SK-N-SH treated with all-trans-retinoic acid at 6 μM for 48 hours (cell line): ENCODE results near the gene ST3GAL6.

Experiments
- ARNTL ChIP-seq: fragments of 450-650 bp; formaldehyde crosslinking; IDR thresholded peaks from 2 replicates; pipeline ENCODE4 v1.5.0; 2020; ENCODE audit warnings: low read depth, mild to moderate bottlenecking, moderate library complexity, borderline replicate concordance
- PPARA ChIP-seq: fragments of 250-450 bp; sonication (Bioruptor Pico); IDR thresholded peaks from 2 replicates; pipeline ENCODE4 v1.5.0; 2020; ENCODE audit warnings: mild to moderate bottlenecking, borderline replicate concordance
- RARB ChIP-seq: fragments of 250-450 bp; sonication (Bioruptor Pico); IDR thresholded peaks from 2 replicates; pipeline ENCODE4 v1.8.0; 2021; ENCODE audit warnings: mild to moderate bottlenecking, moderate library complexity
- SNAI2 ChIP-seq: fragments of 250-450 bp; sonication (Bioruptor Pico); IDR thresholded peaks from 2 replicates; pipeline ENCODE4 v1.5.0; 2020; ENCODE audit warnings: mild to moderate bottlenecking, moderate library complexity
- ZNF70 ChIP-seq: fragments of 450-650 bp; formaldehyde crosslinking; IDR thresholded peaks from 2 replicates; pipeline ENCODE4 v1.5.0; 2020; ENCODE audit warnings: mild to moderate bottlenecking, moderate library complexity
- TF ChIP-seq, protein P1 (sequence below): fragments of 250-450 bp; sonication (Bioruptor Pico); IDR thresholded peaks from 2 replicates; pipeline ENCODE4 v1.8.0; 2020; ENCODE audit warnings: mild to moderate bottlenecking, moderate library complexity, borderline replicate concordance
- TF ChIP-seq, protein P2 (sequence below): fragments of 250-450 bp; sonication (Bioruptor Pico); IDR thresholded peaks from 2 replicates; pipeline ENCODE4 v1.5.1; 2020; ENCODE audit warnings: low read depth, mild to moderate bottlenecking, moderate library complexity
- TF ChIP-seq, protein P3 (sequence below): fragments of 250-450 bp; sonication (Bioruptor Pico); IDR thresholded peaks from 2 replicates; pipeline ENCODE4 v1.5.0; 2020; ENCODE audit warnings: mild to moderate bottlenecking, moderate library complexity

DNA sequence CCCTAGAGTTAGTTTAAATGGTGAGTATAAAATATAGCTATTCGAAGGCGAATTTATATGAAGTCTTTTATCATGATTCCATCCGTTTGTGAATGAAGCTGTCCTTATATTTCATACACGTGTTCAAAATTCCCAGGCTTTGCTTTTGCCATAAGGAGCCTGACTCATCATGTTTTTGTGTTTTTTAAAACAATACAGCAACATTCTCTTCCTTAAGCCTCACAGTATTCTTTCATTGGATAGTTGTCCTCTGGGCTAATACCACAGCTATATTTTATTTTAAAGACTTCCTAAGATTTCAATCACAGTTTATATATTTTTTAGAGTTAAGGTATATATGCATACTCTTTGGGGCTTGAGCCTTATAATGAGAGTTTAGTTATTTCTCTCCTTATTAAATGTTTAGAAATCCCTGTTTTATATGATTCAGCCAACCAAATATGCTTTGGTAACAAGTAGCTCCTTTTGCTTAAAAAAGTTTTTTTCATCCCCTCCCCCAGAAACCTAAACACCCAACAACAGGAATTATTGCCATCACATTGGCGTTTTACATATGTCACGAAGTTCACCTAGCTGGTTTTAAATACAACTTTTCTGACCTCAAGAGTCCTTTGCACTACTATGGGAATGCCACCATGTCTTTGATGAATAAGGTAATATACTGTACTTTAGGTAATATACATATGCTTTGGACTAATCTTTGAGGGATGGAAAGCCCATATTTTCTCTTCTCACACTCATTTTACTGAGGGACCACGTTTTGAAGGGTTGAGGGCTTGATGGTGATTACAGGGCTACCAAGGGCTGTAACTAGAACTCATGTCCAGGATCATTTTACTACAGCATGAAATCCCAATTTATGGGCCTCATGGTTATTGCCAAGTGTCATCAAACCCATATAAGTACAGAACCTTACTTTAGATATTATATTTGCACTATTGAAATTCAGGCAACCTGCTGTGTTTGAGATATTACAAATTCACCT is 28.5 kb downstream of the ST3GAL6 start:
- TF ChIP-seq ARNTL (CRISPR knock-in tag) (no peak), RARB (CRISPR knock-in tag) (no peak), SNAI2 (CRISPR knock-in tag) (no peak), ZNF70 (CRISPR knock-in tag) (no peak), PPARA (CRISPR knock-in tag) (no peak)
- TF ChIP-seq, protein P1, sequence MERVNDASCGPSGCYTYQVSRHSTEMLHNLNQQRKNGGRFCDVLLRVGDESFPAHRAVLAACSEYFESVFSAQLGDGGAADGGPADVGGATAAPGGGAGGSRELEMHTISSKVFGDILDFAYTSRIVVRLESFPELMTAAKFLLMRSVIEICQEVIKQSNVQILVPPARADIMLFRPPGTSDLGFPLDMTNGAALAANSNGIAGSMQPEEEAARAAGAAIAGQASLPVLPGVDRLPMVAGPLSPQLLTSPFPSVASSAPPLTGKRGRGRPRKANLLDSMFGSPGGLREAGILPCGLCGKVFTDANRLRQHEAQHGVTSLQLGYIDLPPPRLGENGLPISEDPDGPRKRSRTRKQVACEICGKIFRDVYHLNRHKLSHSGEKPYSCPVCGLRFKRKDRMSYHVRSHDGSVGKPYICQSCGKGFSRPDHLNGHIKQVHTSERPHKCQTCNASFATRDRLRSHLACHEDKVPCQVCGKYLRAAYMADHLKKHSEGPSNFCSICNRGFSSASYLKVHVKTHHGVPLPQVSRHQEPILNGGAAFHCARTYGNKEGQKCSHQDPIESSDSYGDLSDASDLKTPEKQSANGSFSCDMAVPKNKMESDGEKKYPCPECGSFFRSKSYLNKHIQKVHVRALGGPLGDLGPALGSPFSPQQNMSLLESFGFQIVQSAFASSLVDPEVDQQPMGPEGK (CRISPR knock-in tag): no peak
- TF ChIP-seq, protein P2, sequence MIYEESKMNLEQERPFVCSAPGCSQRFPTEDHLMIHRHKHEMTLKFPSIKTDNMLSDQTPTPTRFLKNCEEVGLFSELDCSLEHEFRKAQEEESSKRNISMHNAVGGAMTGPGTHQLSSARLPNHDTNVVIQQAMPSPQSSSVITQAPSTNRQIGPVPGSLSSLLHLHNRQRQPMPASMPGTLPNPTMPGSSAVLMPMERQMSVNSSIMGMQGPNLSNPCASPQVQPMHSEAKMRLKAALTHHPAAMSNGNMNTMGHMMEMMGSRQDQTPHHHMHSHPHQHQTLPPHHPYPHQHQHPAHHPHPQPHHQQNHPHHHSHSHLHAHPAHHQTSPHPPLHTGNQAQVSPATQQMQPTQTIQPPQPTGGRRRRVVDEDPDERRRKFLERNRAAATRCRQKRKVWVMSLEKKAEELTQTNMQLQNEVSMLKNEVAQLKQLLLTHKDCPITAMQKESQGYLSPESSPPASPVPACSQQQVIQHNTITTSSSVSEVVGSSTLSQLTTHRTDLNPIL (CRISPR knock-in tag): no peak
- TF ChIP-seq, protein P3, sequence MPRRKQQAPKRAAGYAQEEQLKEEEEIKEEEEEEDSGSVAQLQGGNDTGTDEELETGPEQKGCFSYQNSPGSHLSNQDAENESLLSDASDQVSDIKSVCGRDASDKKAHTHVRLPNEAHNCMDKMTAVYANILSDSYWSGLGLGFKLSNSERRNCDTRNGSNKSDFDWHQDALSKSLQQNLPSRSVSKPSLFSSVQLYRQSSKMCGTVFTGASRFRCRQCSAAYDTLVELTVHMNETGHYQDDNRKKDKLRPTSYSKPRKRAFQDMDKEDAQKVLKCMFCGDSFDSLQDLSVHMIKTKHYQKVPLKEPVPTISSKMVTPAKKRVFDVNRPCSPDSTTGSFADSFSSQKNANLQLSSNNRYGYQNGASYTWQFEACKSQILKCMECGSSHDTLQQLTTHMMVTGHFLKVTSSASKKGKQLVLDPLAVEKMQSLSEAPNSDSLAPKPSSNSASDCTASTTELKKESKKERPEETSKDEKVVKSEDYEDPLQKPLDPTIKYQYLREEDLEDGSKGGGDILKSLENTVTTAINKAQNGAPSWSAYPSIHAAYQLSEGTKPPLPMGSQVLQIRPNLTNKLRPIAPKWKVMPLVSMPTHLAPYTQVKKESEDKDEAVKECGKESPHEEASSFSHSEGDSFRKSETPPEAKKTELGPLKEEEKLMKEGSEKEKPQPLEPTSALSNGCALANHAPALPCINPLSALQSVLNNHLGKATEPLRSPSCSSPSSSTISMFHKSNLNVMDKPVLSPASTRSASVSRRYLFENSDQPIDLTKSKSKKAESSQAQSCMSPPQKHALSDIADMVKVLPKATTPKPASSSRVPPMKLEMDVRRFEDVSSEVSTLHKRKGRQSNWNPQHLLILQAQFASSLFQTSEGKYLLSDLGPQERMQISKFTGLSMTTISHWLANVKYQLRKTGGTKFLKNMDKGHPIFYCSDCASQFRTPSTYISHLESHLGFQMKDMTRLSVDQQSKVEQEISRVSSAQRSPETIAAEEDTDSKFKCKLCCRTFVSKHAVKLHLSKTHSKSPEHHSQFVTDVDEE (CRISPR knock-in tag): no peak
